ENCODE results near the gene TRAF6. TPM values are rescaled to one million over a fixed set of nuclear protein-coding genes. Genes with fewer than 3 reads are reported as not detected.

Gene TRAF6
- total and polyA plus RNA-seq, 2 donors (not counting 3 experiments of a cell fraction or from before 2014, with no cell fraction given): 6.0 to 14.2 TPM

- Histone ChIP-seq H3K27me3 (ENCODE audit: control insufficient read depth in 2 of 2, insufficient read depth in 2 of 2, low read length in 2 of 2) (no peaks in the 10 kb centered on the region), H2AFZ (ENCODE audit: low read depth, low read length) (no peak overlapping the region), H3K27ac (ENCODE audit: insufficient read depth, low read depth, low read length) (no peak overlapping the region), H3K36me3 (ENCODE audit: control insufficient read depth in 2 of 2, extremely low read depth in 1 of 2, insufficient read depth in 2 of 2, low read length in 2 of 2) (no peaks in the 10 kb centered on the region), H3K4me1 (ENCODE audit: control insufficient read depth, extremely low read depth, insufficient read depth, low read length) (no peaks in the 10 kb centered on the region), H3K9ac (replicated peaks; ENCODE audit: extremely low read depth, insufficient read depth, low read length) (no peak overlapping the region), H4K20me1 (replicated peaks; ENCODE audit: control insufficient read depth, extremely low read depth, insufficient read depth, low read length) (no peaks in the 10 kb centered on the region), H3K9me3 (replicated peaks; ENCODE audit: control insufficient read depth, insufficient read depth, low read length) (no peaks in the 10 kb centered on the region), H3K4me3 (replicated peaks in 1 of 3; ENCODE audit: insufficient read depth in 1 of 3, low read depth in 1 of 3, low read length in 3 of 3) (no peak overlapping the region), H3K4me2 (ENCODE audit: insufficient read depth, low read length) (no peak overlapping the region), H3K9me1 (replicated peaks; ENCODE audit: control insufficient read depth, extremely low read depth, insufficient read depth, low read length) (no peaks in the 10 kb centered on the region), H3K79me2 (ENCODE audit: control insufficient read depth, insufficient read depth, low read length) (no peaks in the 10 kb centered on the region)
- DNase-seq (ENCODE audit: low read depth, low spot score): no peak
- BruUV-seq (replicated peaks): no TSS peak
- POLR2A ChIA-PET: no interaction called here
- dilution Hi-C loops (cut with MboI; ENCODE audit: extremely low pct_ligation_motif_present, low sequenced_read_pairs): no loop called here
- intact Hi-C loops (cut with micrococcal nuclease): no loop called here
- CTCF ChIA-PET: interaction anchor here (0.7 to 2.5 kb wide), 2 partner anchors 16 to 26 kb away, joined by 3 to 7 read pairs; no protein-coding TSS in a partner anchor
- FAIRE-seq: no peak
- no peak for TF ChIP-seq POLR2AphosphoS5 (IDR thresholded peaks at IDR 0.05; ENCODE audit: insufficient read depth, low read depth, low read length)
- TF ChIP-seq MYC (IDR thresholded peaks at IDR 0.05; ENCODE audit: low read depth, low read length): no peak
- TF ChIP-seq POLR2A (IDR thresholded peaks at IDR 0.05; ENCODE audit: low read depth, low read length): no peak
- no peak for TF ChIP-seq MAX (IDR thresholded peaks at IDR 0.05; ENCODE audit: insufficient read depth, insufficient read length)
- no peak for TF ChIP-seq FOS (IDR thresholded peaks at IDR 0.05; ENCODE audit: borderline replicate concordance, insufficient read depth, low read length)
These were observed 47.8 kb downstream of the TRAF6 start for GRCh38 chr11:36462321-36462720.

- POLR2A ChIA-PET: no interaction called here
- no peak for TF ChIP-seq MYC (IDR thresholded peaks at IDR 0.05; ENCODE audit: low read depth, low read length)
- TF ChIP-seq JUN (IDR thresholded peaks at IDR 0.05; ENCODE audit: borderline replicate concordance, insufficient read depth, insufficient read length, low read depth): no peak
- no peak for TF ChIP-seq MAX (IDR thresholded peaks at IDR 0.05; ENCODE audit: insufficient read depth, insufficient read length)
- no peak for TF ChIP-seq FOS (IDR thresholded peaks at IDR 0.05; ENCODE audit: borderline replicate concordance, insufficient read depth, low read length)
- no peak for TF ChIP-seq EZH2 (IDR thresholded peaks at IDR 0.05; ENCODE audit: borderline replicate concordance, low read depth, low read length, severe bottlenecking)
- no peak for TF ChIP-seq POLR2AphosphoS5 (IDR thresholded peaks at IDR 0.05; ENCODE audit: insufficient read depth, low read depth, low read length)
- TF ChIP-seq CTCF (IDR thresholded peaks at IDR 0.05; ENCODE audit: extremely low read depth in 1 of 2, insufficient read depth in 1 of 2, low read depth in 1 of 2, low read length in 2 of 2): no peak
- no peak for TF ChIP-seq GATA2 (IDR thresholded peaks at IDR 0.05; ENCODE audit: insufficient read depth, insufficient read length, low read depth, low read length)
- TF ChIP-seq POLR2A (IDR thresholded peaks at IDR 0.05; ENCODE audit: low read depth, low read length): no peak
- Histone ChIP-seq H3K4me1 (ENCODE audit: control insufficient read depth, extremely low read depth, insufficient read depth, low read length) (no peaks in the 10 kb centered on the region), H3K4me3 (replicated peaks in 1 of 3; ENCODE audit: insufficient read depth in 1 of 3, low read depth in 1 of 3, low read length in 3 of 3) (no peak overlapping the region), H4K20me1 (replicated peaks; ENCODE audit: control insufficient read depth, extremely low read depth, insufficient read depth, low read length) (no peaks in the 10 kb centered on the region), H3K9ac (replicated peaks; ENCODE audit: extremely low read depth, insufficient read depth, low read length) (no peak overlapping the region), H3K9me3 (replicated peaks; ENCODE audit: control insufficient read depth, insufficient read depth, low read length) (no peaks in the 10 kb centered on the region), H3K36me3 (ENCODE audit: control insufficient read depth in 2 of 2, extremely low read depth in 1 of 2, insufficient read depth in 2 of 2, low read length in 2 of 2) (no peaks in the 10 kb centered on the region), H3K4me2 (ENCODE audit: insufficient read depth, low read length) (no peak overlapping the region), H2AFZ (ENCODE audit: low read depth, low read length) (no peak overlapping the region), H3K27me3 (ENCODE audit: control insufficient read depth in 2 of 2, insufficient read depth in 2 of 2, low read length in 2 of 2) (no peaks in the 10 kb centered on the region), H3K9me1 (replicated peaks; ENCODE audit: control insufficient read depth, extremely low read depth, insufficient read depth, low read length) (no peaks in the 10 kb centered on the region), H3K79me2 (ENCODE audit: control insufficient read depth, insufficient read depth, low read length) (no peaks in the 10 kb centered on the region), H3K27ac (ENCODE audit: insufficient read depth, low read depth, low read length) (no peak overlapping the region)
- BruUV-seq (replicated peaks): no TSS peak
- intact Hi-C loops (cut with micrococcal nuclease): no loop called here
- FAIRE-seq: no peak
- DNase-seq (ENCODE audit: low read depth, low spot score): no peak
- dilution Hi-C loops (cut with MboI; ENCODE audit: extremely low pct_ligation_motif_present, low sequenced_read_pairs): no loop called here
- CTCF ChIA-PET: interaction anchor here (1.7 to 2.5 kb wide), 2 partner anchors 18 to 33 kb away, joined by 7 read pairs; no protein-coding TSS in a partner anchor
These were observed 49.9 kb downstream of the TRAF6 start for GRCh38 chr11:36460220-36460619.
